ENCODE results near the gene EPS8L2. TPM values are rescaled to one million over a fixed set of nuclear protein-coding genes. Genes with fewer than 3 reads are reported as not detected.
A peak's percentile ranks its signal among the peaks of the same experiment; 100 is the strongest.

The EPS8L2 gene
- total RNA-seq, 1 donor from 2014 or later, result 129 TPM

GRCh38 chr11:773425-773824, 67.4 kb downstream of the EPS8L2 start:
- peaks cover 66% of the 10 kb centered on the region for H4K20me1 ChIP-seq (ENCODE audit: insufficient read depth, low read length)

GRCh38 chr11:773830-774229, 67.8 kb downstream of the EPS8L2 start:
- H4K20me1 ChIP-seq (ENCODE audit: insufficient read depth, low read length), result peaks cover 66% of the 10 kb centered on the region
- TF ChIP-seq, protein P1, sequence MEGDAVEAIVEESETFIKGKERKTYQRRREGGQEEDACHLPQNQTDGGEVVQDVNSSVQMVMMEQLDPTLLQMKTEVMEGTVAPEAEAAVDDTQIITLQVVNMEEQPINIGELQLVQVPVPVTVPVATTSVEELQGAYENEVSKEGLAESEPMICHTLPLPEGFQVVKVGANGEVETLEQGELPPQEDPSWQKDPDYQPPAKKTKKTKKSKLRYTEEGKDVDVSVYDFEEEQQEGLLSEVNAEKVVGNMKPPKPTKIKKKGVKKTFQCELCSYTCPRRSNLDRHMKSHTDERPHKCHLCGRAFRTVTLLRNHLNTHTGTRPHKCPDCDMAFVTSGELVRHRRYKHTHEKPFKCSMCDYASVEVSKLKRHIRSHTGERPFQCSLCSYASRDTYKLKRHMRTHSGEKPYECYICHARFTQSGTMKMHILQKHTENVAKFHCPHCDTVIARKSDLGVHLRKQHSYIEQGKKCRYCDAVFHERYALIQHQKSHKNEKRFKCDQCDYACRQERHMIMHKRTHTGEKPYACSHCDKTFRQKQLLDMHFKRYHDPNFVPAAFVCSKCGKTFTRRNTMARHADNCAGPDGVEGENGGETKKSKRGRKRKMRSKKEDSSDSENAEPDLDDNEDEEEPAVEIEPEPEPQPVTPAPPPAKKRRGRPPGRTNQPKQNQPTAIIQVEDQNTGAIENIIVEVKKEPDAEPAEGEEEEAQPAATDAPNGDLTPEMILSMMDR (IDR thresholded peaks at IDR 0.05; ENCODE audit: insufficient read depth, low read depth, low read length), result no peak
- no peak for TF ChIP-seq EZH2 (IDR thresholded peaks at IDR 0.05; ENCODE audit: insufficient read depth, low read length)
- H3K9me3 ChIP-seq (ENCODE audit: insufficient read depth, low read depth, low read length), result no peaks in the 10 kb centered on the region
- peaks cover 27% of the 10 kb centered on the region for H3K4me1 ChIP-seq (ENCODE audit: insufficient read depth, low read length)
- no peak overlapping the region for H3K27ac Mint-ChIP-seq (ENCODE audit: unreplicated experiment)
- H3K27me3 ChIP-seq (ENCODE audit: insufficient read depth, low read length), result no peaks in the 10 kb centered on the region
- H3K27ac ChIP-seq (ENCODE audit: low read depth, low read length), result no peak overlapping the region
- no peaks in the 10 kb centered on the region for H3K36me3 ChIP-seq (ENCODE audit: insufficient read depth, low read length)
- H3K79me2 ChIP-seq (ENCODE audit: insufficient read depth, low read length), result peaks cover 84% of the 10 kb centered on the region
- no peaks in the 10 kb centered on the region for H3K9me3 Mint-ChIP-seq (ENCODE audit: unreplicated experiment)
- DNase-seq (ENCODE audit: low read depth) (no peak), FAIRE-seq (no peak)
- H2AFZ ChIP-seq (ENCODE audit: low read depth, low read length), result no peak overlapping the region
- H3K4me3 Mint-ChIP-seq (ENCODE audit: unreplicated experiment), result no peak overlapping the region
- H3K36me3 Mint-ChIP-seq (ENCODE audit: low read depth, unreplicated experiment), result no peaks in the 10 kb centered on the region
- H3K4me1 Mint-ChIP-seq (ENCODE audit: low read depth, unreplicated experiment), result peaks cover 6% of the 10 kb centered on the region
- no peak overlapping the region for H3K4me2 ChIP-seq (ENCODE audit: low read length)
- no peak overlapping the region for H3K9ac ChIP-seq (ENCODE audit: low read length)
- H3K27me3 Mint-ChIP-seq (ENCODE audit: low read depth, unreplicated experiment), result no peaks in the 10 kb centered on the region
- H3K4me3 ChIP-seq (ENCODE audit: insufficient read depth, low read depth, low read length), result no peak overlapping the region

More at GRCh38 chr11:773425-773824, 67.4 kb downstream of the EPS8L2 start:
- Histone ChIP-seq H3K4me2 (ENCODE audit: low read length) (no peak overlapping the region), H3K9ac (ENCODE audit: low read length) (no peak overlapping the region), H3K79me2 (ENCODE audit: insufficient read depth, low read length) (peaks cover 82% of the 10 kb centered on the region), H2AFZ (ENCODE audit: low read depth, low read length) (no peak overlapping the region), H3K4me3 (ENCODE audit: insufficient read depth, low read depth, low read length) (no peak overlapping the region), H3K27me3 (ENCODE audit: insufficient read depth, low read length) (no peaks in the 10 kb centered on the region), H3K27ac (ENCODE audit: low read depth, low read length) (no peak overlapping the region), H3K4me1 (ENCODE audit: insufficient read depth, low read length) (peaks cover 25% of the 10 kb centered on the region), H3K36me3 (ENCODE audit: insufficient read depth, low read length) (no peaks in the 10 kb centered on the region), H3K9me3 (ENCODE audit: insufficient read depth, low read depth, low read length) (no peaks in the 10 kb centered on the region)
- no peak for DNase-seq (ENCODE audit: low read depth)
- Mint-ChIP-seq H3K9me3 (ENCODE audit: unreplicated experiment) (no peaks in the 10 kb centered on the region), H3K36me3 (ENCODE audit: low read depth, unreplicated experiment) (no peaks in the 10 kb centered on the region), H3K4me3 (ENCODE audit: unreplicated experiment) (no peak overlapping the region), H3K27ac (ENCODE audit: unreplicated experiment) (no peak overlapping the region), H3K27me3 (ENCODE audit: low read depth, unreplicated experiment) (no peaks in the 10 kb centered on the region), H3K4me1 (ENCODE audit: low read depth, unreplicated experiment) (peaks cover 6% of the 10 kb centered on the region)
- TF ChIP-seq, protein P1 (IDR thresholded peaks at IDR 0.05; ENCODE audit: insufficient read depth, low read depth, low read length), result no peak
- TF ChIP-seq EZH2 (IDR thresholded peaks at IDR 0.05; ENCODE audit: insufficient read depth, low read length), result no peak
- FAIRE-seq, result no peak

- H3K9me3 Mint-ChIP-seq (ENCODE audit: unreplicated experiment), result no peaks in the 10 kb centered on the region
- H3K36me3 ChIP-seq (ENCODE audit: insufficient read depth, low read length), result no peaks in the 10 kb centered on the region
- no peaks in the 10 kb centered on the region for H3K27me3 ChIP-seq (ENCODE audit: insufficient read depth, low read length)
- H3K4me3 Mint-ChIP-seq (ENCODE audit: unreplicated experiment), result peak overlapping the region; percentile 93
- peaks cover 8% of the 10 kb centered on the region for H3K4me1 Mint-ChIP-seq (ENCODE audit: low read depth, unreplicated experiment)
- peaks cover 72% of the 10 kb centered on the region for H4K20me1 ChIP-seq (ENCODE audit: insufficient read depth, low read length)
- H3K4me3 ChIP-seq (ENCODE audit: insufficient read depth, low read depth, low read length), result no peak overlapping the region
- DNase-seq (ENCODE audit: low read depth) (peak; percentile 37), FAIRE-seq (no peak)
- H3K27ac ChIP-seq (ENCODE audit: low read depth, low read length), result no peak overlapping the region
- TF ChIP-seq, protein P1 (IDR thresholded peaks at IDR 0.05; ENCODE audit: insufficient read depth, low read depth, low read length), result no peak
- no peak for TF ChIP-seq EZH2 (IDR thresholded peaks at IDR 0.05; ENCODE audit: insufficient read depth, low read length)
- H3K36me3 Mint-ChIP-seq (ENCODE audit: low read depth, unreplicated experiment), result no peaks in the 10 kb centered on the region
- H3K79me2 ChIP-seq (ENCODE audit: insufficient read depth, low read length), result peaks cover 94% of the 10 kb centered on the region
- no peak overlapping the region for H3K9ac ChIP-seq (ENCODE audit: low read length)
- H2AFZ ChIP-seq (ENCODE audit: low read depth, low read length), result no peak overlapping the region
- H3K9me3 ChIP-seq (ENCODE audit: insufficient read depth, low read depth, low read length), result no peaks in the 10 kb centered on the region
- no peaks in the 10 kb centered on the region for H3K27me3 Mint-ChIP-seq (ENCODE audit: low read depth, unreplicated experiment)
- H3K4me2 ChIP-seq (ENCODE audit: low read length), result peak overlapping the region; percentile 100
- H3K27ac Mint-ChIP-seq (ENCODE audit: unreplicated experiment), result no peak overlapping the region
- peaks cover 27% of the 10 kb centered on the region for H3K4me1 ChIP-seq (ENCODE audit: insufficient read depth, low read length)
Measured at GRCh38 chr11:774873-775592, 69.0 kb downstream of the EPS8L2 start.

Data from astrocyte (in vitro differentiated cells and primary cell).